K562 treated with DMSO at 1 percent for 12 hours (cell line): Measurements from ENCODE around the gene ARHGAP36. TPM values are rescaled to one million over a fixed set of nuclear protein-coding genes. Genes with fewer than 3 reads are reported as not detected.

Experiments used
- total RNA-seq: library from RNA; unstranded; fragments of 300-600 nt; gene quantifications from 2 replicates; pipeline ENCODE4 v1.2.3, GENCODE V29; 2022; ENCODE audit not compliant: insufficient read depth

The ARHGAP36 gene, protein sequence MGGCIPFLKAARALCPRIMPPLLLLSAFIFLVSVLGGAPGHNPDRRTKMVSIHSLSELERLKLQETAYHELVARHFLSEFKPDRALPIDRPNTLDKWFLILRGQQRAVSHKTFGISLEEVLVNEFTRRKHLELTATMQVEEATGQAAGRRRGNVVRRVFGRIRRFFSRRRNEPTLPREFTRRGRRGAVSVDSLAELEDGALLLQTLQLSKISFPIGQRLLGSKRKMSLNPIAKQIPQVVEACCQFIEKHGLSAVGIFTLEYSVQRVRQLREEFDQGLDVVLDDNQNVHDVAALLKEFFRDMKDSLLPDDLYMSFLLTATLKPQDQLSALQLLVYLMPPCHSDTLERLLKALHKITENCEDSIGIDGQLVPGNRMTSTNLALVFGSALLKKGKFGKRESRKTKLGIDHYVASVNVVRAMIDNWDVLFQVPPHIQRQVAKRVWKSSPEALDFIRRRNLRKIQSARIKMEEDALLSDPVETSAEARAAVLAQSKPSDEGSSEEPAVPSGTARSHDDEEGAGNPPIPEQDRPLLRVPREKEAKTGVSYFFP
- not detected in 2 replicates for total RNA-seq

GRCh38 chrX:131058136-131058868, at the start of gene ARHGAP36:
Gene ARHGAP36 (plus strand): TSS chrX:131058346. CDS start chrX:131081666, 23,320 bp downstream.

Other genes with a start within 250 kb of the ARHGAP36 start
- 9.0 and 32.6 TPM in 2 replicates for gene ENOX2, start 155.1 kb upstream of the ARHGAP36 start, total RNA-seq
- gene IGSF1, start 231.0 kb downstream of the ARHGAP36 start, total RNA-seq, result 0.37 TPM in 1 of 2 replicates, not detected in the other